HepG2 (cell line): ENCODE data around the gene TMEM178A. TPM values are rescaled to one million over a fixed set of nuclear protein-coding genes. Genes with fewer than 3 reads are reported as not detected.

Experiments
- ARID2 ChIP-seq: sonication (generic); formaldehyde crosslinking; IDR thresholded peaks from 2 replicates; pipeline ENCODE4 v1.8.1; 2022; ENCODE audit warnings: mild to moderate bottlenecking, missing genetic modification reagents, borderline replicate concordance
- BCL3 ChIP-seq: sonication (generic); formaldehyde crosslinking; IDR thresholded peaks from 2 replicates; pipeline ENCODE4 v1.5.1; 2020; ENCODE audit warnings: mild to moderate bottlenecking, missing genetic modification reagents, moderate library complexity
- DPF2 ChIP-seq: sonication (generic); formaldehyde crosslinking; IDR thresholded peaks from 2 replicates; pipeline ENCODE4 v1.4.0; 2020; ENCODE audit warnings: mild to moderate bottlenecking, low read depth, missing genetic modification reagents, borderline replicate concordance
- HNRNPK ChIP-seq: fragments of 200-400 bp; formaldehyde crosslinking; IDR thresholded peaks from 2 replicates; pipeline ENCODE4 v1.6.1; 2018; ENCODE audit warnings: low read length, low read depth, moderate library complexity, mild to moderate bottlenecking; ENCODE audit not compliant: poor library complexity, severe bottlenecking
- HOXA9 ChIP-seq: sonication (generic); formaldehyde crosslinking; IDR thresholded peaks from 2 replicates; pipeline ENCODE4 v1.8.1; 2022; ENCODE audit warnings: missing genetic modification reagents, mild to moderate bottlenecking, moderate library complexity, borderline replicate concordance
- KDM2A ChIP-seq: sonication (generic); formaldehyde crosslinking; IDR thresholded peaks from 2 replicates; pipeline ENCODE4 v1.4.0; 2020; ENCODE audit warnings: low read depth, missing genetic modification reagents, borderline replicate concordance
- MAX ChIP-seq: IDR thresholded peaks from 2 replicates; pipeline ENCODE4 v1.6.1; 2012; ENCODE audit warnings: inconsistent platforms
- MTF1 ChIP-seq: sonication (generic); formaldehyde crosslinking; IDR thresholded peaks from 2 replicates; pipeline ENCODE4 v1.5.0; 2020; ENCODE audit warnings: missing genetic modification reagents
- NFKBIZ ChIP-seq: IDR thresholded peaks from 2 replicates; pipeline ENCODE4 v1.6.1; 2018; ENCODE audit warnings: missing genetic modification reagents, missing compliant biosample characterization
- NFYB ChIP-seq: sonication (generic); formaldehyde crosslinking; IDR thresholded peaks from 2 replicates; pipeline ENCODE4 v1.4.0; 2020; ENCODE audit warnings: missing genetic modification reagents
- STAT6 ChIP-seq: sonication (generic); formaldehyde crosslinking; IDR thresholded peaks from 2 replicates; pipeline ENCODE4 v1.4.0; 2020; ENCODE audit warnings: missing genetic modification reagents, mild to moderate bottlenecking, borderline replicate concordance
- TOPORS ChIP-seq: sonication (generic); formaldehyde crosslinking; IDR thresholded peaks from 2 replicates; pipeline ENCODE4 v1.8.0; 2023; ENCODE audit warnings: mild to moderate bottlenecking, missing genetic modification reagents
- TSC22D2 ChIP-seq: sonication (generic); formaldehyde crosslinking; IDR thresholded peaks from 2 replicates; pipeline ENCODE4 v1.5.1; 2020; ENCODE audit warnings: missing genetic modification reagents, mild to moderate bottlenecking, borderline replicate concordance
- ZBTB7A ChIP-seq: sonication (generic); formaldehyde crosslinking; IDR thresholded peaks from 2 replicates; pipeline ENCODE4 v1.8.0; 2022; ENCODE audit warnings: mild to moderate bottlenecking, missing genetic modification reagents
- ZIK1 ChIP-seq: sonication (generic); formaldehyde crosslinking; IDR thresholded peaks from 2 replicates; pipeline ENCODE4 v1.5.0; 2020; ENCODE audit warnings: mild to moderate bottlenecking, low read depth, missing genetic modification reagents, borderline replicate concordance
- ZNF703 ChIP-seq: sonication (generic); formaldehyde crosslinking; IDR thresholded peaks from 2 replicates; pipeline ENCODE4 v1.5.1; 2020; ENCODE audit warnings: missing genetic modification reagents, mild to moderate bottlenecking, moderate library complexity, borderline replicate concordance
- ZNF704 ChIP-seq: sonication (generic); formaldehyde crosslinking; IDR thresholded peaks from 2 replicates; pipeline ENCODE4 v1.8.1; 2023; ENCODE audit warnings: mild to moderate bottlenecking, inconsistent platforms, moderate library complexity, missing genetic modification reagents, borderline replicate concordance
- polyA plus RNA-seq, 8 experiments: library from polyadenylated mRNA; depleted of rRNA in 3 of 8; stranded (reverse) in 7 of 8; unstranded in 1 of 8; fragments of >200 nt; fragmentation: Illumina TruSeq in 4 of 8; extraction: Trizol in 4 of 8; gene quantifications; 2 replicates each; pipeline versions ENCODE4 v1.2.1 to v1.2.3, GENCODE V29; 2011 to 2016; ENCODE audit warnings: low read depth in 4 of 8, missing spikeins in 1 of 8, mixed read lengths in 1 of 8; ENCODE audit not compliant: insufficient read depth in 1 of 8
- total RNA-seq, 5 experiments: library from RNA; depleted of rRNA; stranded (reverse); fragments of >200 nt; fragmentation: Illumina TruSeq; extraction: Trizol; gene quantifications; 2 replicates each; pipeline ENCODE4 v1.2.3, GENCODE V29; 2016; ENCODE audit warnings: low read depth in 1 of 5
- TF ChIP-seq, protein P1 (sequence below): sonication (generic); formaldehyde crosslinking; IDR thresholded peaks from 2 replicates; pipeline ENCODE4 v1.5.0; 2020; ENCODE audit warnings: missing genetic modification reagents, mild to moderate bottlenecking, borderline replicate concordance
- TF ChIP-seq, protein P2 (sequence below): sonication (generic); formaldehyde crosslinking; IDR thresholded peaks from 2 replicates; pipeline ENCODE4 v1.4.0; 2020; ENCODE audit warnings: missing genetic modification reagents
- TF ChIP-seq, protein P3 (sequence below): sonication (generic); formaldehyde crosslinking; IDR thresholded peaks from 2 replicates; pipeline ENCODE4 v1.9.0; 2021; ENCODE audit warnings: missing genetic modification reagents, mild to moderate bottlenecking, borderline replicate concordance

TMEM178A gene
- total and polyA plus RNA-seq, 2 of the 13 experiments (the other 11 are each of a cell fraction or from before 2014, with no cell fraction given): 0.38 to 3.3 TPM

GRCh38 chr2:39665811-39666490, at the start of gene TMEM178A (continued):
- TF ChIP-seq MAX (peak; percentile 1), ZBTB7A (CRISPR knock-in tag) (peak; percentile 60; the same call in 1 of the 2 replicates), TSC22D2 (CRISPR knock-in tag) (no peak), HNRNPK (peak; percentile 96), ZIK1 (CRISPR knock-in tag) (peak; percentile 35; the same call in 1 of the 2 replicates), DPF2 (CRISPR knock-in tag) (no peak), HOXA9 (no peak), ZNF704 (CRISPR knock-in tag) (no peak), MTF1 (CRISPR knock-in tag) (no peak), NFKBIZ (CRISPR knock-in tag) (no peak), BCL3 (no peak), NFYB (CRISPR knock-in tag) (no peak), TOPORS (CRISPR knock-in tag) (no peak), STAT6 (CRISPR knock-in tag) (no peak), ZNF703 (CRISPR knock-in tag) (no peak), ARID2 (CRISPR knock-in tag) (no peak), KDM2A (CRISPR knock-in tag) (no peak; the same call in 1 of the 2 replicates)
- TF ChIP-seq, protein P1, sequence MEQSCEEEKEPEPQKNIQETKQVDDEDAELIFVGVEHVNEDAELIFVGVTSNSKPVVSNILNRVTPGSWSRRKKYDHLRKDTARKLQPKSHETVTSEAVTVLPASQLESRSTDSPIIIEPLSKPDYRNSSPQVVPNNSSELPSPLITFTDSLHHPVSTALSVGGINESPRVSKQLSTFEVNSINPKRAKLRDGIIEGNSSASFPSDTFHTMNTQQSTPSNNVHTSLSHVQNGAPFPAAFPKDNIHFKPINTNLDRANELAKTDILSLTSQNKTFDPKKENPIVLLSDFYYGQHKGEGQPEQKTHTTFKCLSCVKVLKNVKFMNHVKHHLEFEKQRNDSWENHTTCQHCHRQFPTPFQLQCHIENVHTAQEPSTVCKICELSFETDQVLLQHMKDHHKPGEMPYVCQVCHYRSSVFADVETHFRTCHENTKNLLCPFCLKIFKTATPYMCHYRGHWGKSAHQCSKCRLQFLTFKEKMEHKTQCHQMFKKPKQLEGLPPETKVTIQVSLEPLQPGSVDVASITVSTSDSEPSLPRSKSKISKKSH: 0 out of 2 replicates have a peak, but pooled peaks have one; percentile 32
- TF ChIP-seq, protein P2, sequence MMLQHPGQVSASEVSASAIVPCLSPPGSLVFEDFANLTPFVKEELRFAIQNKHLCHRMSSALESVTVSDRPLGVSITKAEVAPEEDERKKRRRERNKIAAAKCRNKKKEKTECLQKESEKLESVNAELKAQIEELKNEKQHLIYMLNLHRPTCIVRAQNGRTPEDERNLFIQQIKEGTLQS (CRISPR knock-in tag): no peak
- TF ChIP-seq, protein P3, sequence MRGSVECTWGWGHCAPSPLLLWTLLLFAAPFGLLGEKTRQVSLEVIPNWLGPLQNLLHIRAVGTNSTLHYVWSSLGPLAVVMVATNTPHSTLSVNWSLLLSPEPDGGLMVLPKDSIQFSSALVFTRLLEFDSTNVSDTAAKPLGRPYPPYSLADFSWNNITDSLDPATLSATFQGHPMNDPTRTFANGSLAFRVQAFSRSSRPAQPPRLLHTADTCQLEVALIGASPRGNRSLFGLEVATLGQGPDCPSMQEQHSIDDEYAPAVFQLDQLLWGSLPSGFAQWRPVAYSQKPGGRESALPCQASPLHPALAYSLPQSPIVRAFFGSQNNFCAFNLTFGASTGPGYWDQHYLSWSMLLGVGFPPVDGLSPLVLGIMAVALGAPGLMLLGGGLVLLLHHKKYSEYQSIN (CRISPR knock-in tag): no peak
